Measurements from ENCODE around the gene ASTN2.

DNA sequence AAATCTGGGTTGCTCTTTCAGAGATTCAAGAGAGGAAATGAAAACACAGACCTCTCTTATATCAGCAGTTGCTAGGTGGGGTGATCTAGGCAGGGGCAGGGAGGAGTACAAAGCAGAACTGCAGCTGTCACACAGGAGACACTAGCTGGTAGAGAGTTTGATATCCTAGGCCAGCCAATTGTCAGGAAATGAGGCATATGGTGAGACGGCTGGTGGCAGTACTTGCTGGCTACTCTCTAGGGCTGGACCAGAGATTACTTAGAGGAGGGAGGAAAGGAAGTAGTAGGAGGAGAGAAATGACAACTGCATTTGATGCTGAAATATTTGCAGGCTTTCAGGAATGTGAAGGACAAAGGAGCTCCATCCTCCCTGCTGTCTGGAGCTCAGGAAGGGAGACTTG is 614.0 kb downstream of the ASTN2 start:
- TF ChIP-seq GATA2 (IDR thresholded peaks at IDR 0.05; ENCODE audit: low read depth, low read length) (no peak), GATA3 (IDR thresholded peaks at IDR 0.05; ENCODE audit: low read depth, low read length) (no peak)

All from SH-SY5Y (cell line).